Transverse colon (tissue), 3 donors: ENCODE measurements around the gene CTAG1B.

Source experiments
- EP300 ChIP-seq: sonication (generic); formaldehyde crosslinking; IDR thresholded peaks from one replicate; pipeline ENCODE4 v1.6.1; 2017; ENCODE audit warnings: antibody characterized with exemption, low read depth
- TF ChIP-seq, protein P1 (sequence below), 5 experiments: fragments of 200-600 bp in 3 of 5; fragments of 450-650 bp in 2 of 5; sonication (generic) in 3 of 5; IDR thresholded peaks; 1 replicate in 2 of 5; 2 replicates in 3 of 5; pipeline ENCODE4 v1.5.1; 2016 to 2017; ENCODE audit warnings: antibody characterized with exemption in 5 of 5, inconsistent platforms in 3 of 5, mild to moderate bottlenecking in 2 of 5, moderate library complexity in 1 of 5

DNA sequence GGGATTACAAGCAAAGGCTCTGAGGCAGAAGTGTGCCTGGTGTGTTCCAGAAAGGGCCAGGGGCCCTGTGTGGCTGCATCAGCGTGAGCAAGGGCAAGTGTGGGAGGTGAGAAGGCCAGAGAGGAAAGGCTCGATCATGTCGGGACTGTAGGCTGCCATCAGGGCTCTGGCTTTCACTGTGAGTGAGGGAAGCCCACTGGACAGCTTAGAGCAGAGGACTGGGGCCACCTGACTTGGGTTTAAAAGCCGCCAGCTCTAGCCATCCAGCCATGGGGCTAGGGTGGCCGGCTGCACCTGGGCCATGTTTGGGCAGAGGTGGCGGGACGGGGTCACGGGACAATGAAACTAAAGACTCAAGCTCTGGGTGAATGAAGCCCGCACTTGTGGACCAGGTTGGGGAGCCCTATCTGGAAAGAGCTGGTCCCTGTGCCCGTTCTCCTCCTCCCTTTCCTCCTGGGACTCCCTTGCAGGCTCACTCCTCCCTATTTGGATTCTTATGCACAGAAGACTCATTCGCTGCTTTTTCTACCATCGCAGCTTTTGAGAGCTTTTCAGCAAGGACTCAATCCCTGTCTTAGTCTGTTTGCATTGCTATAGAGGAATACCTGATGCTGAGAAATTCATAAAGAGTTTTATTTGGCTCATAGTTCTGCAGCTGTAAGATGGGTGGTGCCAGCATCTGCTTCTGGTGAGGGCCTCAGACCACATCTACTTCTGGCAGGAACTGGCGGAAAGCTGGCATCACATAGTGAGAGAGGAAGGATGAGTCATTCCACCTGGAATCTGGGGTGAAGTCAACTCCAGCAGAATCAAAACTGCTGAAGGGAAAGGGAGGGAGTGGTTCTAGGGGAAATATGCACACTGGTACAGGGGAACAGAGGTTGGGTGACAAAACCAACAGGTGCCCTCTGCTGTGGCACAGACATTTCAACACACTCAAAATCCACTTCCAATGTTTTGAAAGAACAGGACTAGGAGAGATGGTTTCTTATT lies 15.3 kb downstream of the CTAG1B start:
- TF ChIP-seq EP300, result no peak
- TF ChIP-seq, protein P1, sequence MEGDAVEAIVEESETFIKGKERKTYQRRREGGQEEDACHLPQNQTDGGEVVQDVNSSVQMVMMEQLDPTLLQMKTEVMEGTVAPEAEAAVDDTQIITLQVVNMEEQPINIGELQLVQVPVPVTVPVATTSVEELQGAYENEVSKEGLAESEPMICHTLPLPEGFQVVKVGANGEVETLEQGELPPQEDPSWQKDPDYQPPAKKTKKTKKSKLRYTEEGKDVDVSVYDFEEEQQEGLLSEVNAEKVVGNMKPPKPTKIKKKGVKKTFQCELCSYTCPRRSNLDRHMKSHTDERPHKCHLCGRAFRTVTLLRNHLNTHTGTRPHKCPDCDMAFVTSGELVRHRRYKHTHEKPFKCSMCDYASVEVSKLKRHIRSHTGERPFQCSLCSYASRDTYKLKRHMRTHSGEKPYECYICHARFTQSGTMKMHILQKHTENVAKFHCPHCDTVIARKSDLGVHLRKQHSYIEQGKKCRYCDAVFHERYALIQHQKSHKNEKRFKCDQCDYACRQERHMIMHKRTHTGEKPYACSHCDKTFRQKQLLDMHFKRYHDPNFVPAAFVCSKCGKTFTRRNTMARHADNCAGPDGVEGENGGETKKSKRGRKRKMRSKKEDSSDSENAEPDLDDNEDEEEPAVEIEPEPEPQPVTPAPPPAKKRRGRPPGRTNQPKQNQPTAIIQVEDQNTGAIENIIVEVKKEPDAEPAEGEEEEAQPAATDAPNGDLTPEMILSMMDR (IDR thresholded peaks at IDR 0.05), result no peak
